Stimulated activated naive B cell treated with anti-CD40 and anti-IgM and Interleukin-4, amounts not matched to agents 10 μg/mL and 1 μg/mL and 100 μg/mL, for 72 hours (primary cell): Measurements from ENCODE around the gene ZBTB43.
A peak's percentile ranks its signal among the peaks of the same experiment; 100 is the strongest.
"Not testable (repeated sequence)": the region's sequence is repeated elsewhere in the genome, so short reads cannot be mapped to it uniquely, and the experiment has no call there.

Experiments
- ATAC-seq, 2 donors: fragments of 150-1000 bp; cut with Tn5 transposase; replicated peaks; 2 replicates each; pipeline ENCODE4 v1.10.0; 2021; ENCODE audit warnings: moderate library complexity in 1 of 2
- DNase-seq: peaks from one replicate; pipeline ENCODE4 v3.0.0; 2021
- H3K27ac Mint-ChIP-seq: one replicate; pipeline ENCODE4 v1.8.0; 2022; ENCODE audit warnings: mild to moderate bottlenecking, mixed read lengths
- H3K27me3 Mint-ChIP-seq, 2 donors: one replicate each; pipeline ENCODE4 v1.8.0; 2022; ENCODE audit warnings: mixed read lengths in 2 of 2
- H3K36me3 Mint-ChIP-seq, 2 donors: one replicate each; pipeline ENCODE4 v1.8.0; 2022; ENCODE audit warnings: mixed read lengths in 2 of 2, mild to moderate bottlenecking in 1 of 2
- H3K4me1 Mint-ChIP-seq, 2 donors: one replicate each; pipeline ENCODE4 v1.8.0; 2022; ENCODE audit warnings: mixed read lengths in 2 of 2, mild to moderate bottlenecking in 1 of 2
- H3K4me3 Mint-ChIP-seq, 2 donors: one replicate each; pipeline ENCODE4 v1.8.0; 2022; ENCODE audit warnings: mild to moderate bottlenecking in 2 of 2, mixed read lengths in 2 of 2, moderate library complexity in 1 of 2
- H3K9me3 Mint-ChIP-seq, 2 donors: one replicate each; pipeline ENCODE4 v1.8.0; 2022; ENCODE audit warnings: mixed read lengths in 2 of 2, mild to moderate bottlenecking in 1 of 2

Gene ZBTB43

DNA sequence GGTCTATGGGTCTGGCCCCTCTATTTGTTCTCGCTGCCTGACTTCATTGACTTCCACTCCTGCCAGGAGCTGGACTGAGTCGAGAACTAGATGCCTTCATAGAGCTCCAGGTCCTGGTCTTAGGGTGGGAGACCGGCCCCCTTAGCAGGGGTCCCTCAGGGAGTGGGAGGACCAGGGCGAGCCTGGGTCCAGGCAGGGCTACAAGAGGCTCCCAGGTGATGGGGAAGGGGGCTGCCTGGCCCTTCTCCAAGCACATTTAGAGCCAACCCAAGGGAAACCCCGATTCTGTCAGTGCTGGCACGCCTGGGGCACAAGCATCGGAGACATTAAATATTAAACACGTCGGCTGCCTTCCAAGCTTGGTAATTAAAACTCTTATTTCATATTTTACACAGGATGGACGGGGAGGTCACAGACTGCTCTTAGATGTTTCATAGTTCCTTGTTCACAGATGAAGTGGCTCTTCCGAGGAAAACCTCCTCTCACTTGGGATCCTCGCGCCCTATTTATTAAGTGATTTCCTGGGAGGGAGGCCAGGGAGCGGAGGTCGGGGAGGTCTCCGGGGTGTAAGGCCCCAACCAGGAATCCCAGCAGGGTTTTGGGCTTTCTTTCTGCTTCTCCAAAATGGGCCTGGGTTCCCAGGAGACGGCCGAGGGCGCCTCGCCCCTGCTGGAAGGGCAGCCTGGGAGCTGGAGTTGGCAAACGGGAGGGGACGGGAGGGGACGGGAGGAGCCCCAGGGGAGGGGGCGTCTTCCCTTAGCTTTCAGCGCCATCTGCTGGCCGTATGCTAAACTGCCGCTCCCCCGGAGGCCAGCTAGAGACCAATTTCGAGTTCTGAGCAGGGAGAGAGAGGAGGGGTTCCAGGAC lies 23.4 kb upstream of the ZBTB43 start:
- DNase-seq (peak; percentile 63), ATAC-seq (peak; percentile 89 to 93)
- Mint-ChIP-seq H3K9me3 (no peaks in the 10 kb centered on the region), H3K27ac (no peak overlapping the region), H3K36me3 (no peaks in the 10 kb centered on the region), H3K4me1 (peaks cover 3 to 6% of the 10 kb centered on the region in 2 donors), H3K27me3 (peaks cover 48 to 62% of the 10 kb centered on the region in 2 donors), H3K4me3 (no peak overlapping the region)

DNA sequence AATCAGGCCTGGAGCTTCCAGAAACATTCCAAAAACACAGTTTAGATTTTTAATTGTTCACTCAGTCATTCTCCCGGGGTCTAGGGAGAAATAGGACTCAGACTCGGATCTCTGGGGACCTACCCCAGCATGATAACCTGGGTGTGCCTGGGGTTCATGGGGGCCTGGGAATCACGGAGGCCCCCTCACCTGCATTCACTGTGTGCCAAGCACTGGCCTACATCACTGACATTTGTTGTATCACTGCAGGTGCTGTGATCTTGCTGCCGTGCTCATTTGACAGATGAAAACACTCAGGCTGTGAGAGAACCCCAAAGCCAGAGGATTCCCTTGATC lies 22.8 kb upstream of the ZBTB43 start:
- Mint-ChIP-seq H3K27me3 (peaks cover 54 to 68% of the 10 kb centered on the region in 2 donors), H3K9me3 (no peaks in the 10 kb centered on the region), H3K27ac (no peak overlapping the region), H3K4me1 (peaks cover 3 to 6% of the 10 kb centered on the region in 2 donors), H3K4me3 (no peak overlapping the region), H3K36me3 (no peaks in the 10 kb centered on the region)
- ATAC-seq (peak in 1 of 2 donors; percentile 12), DNase-seq (no peak)

DNA sequence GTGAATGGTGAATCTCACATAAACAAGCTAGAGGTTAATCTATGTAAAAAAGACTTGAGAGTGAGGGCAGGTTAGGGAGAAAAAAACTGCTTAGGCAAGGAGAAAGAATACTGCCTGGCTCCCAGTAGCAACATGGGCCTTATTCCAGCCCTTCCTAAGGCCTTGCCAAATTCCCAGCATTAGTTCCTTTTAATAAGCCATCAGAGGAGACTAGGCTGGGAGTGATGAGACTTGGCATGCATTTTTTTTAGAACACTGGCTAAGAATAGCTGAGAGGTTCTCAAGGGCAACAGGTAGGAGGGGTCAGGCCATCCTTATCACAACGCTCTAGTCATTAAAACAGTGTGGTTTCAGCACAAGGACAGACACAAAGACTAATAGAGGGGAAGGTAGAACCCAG lies 20.9 kb upstream of the ZBTB43 start:
- Mint-ChIP-seq H3K27me3 (peaks cover 50 to 62% of the 10 kb centered on the region in 2 donors), H3K36me3 (no peaks in the 10 kb centered on the region), H3K27ac (no peak overlapping the region), H3K4me3 (no peak overlapping the region), H3K9me3 (no peaks in the 10 kb centered on the region), H3K4me1 (peaks cover 3 to 6% of the 10 kb centered on the region in 2 donors)
- DNase-seq: no peak
- ATAC-seq: no peak

DNA sequence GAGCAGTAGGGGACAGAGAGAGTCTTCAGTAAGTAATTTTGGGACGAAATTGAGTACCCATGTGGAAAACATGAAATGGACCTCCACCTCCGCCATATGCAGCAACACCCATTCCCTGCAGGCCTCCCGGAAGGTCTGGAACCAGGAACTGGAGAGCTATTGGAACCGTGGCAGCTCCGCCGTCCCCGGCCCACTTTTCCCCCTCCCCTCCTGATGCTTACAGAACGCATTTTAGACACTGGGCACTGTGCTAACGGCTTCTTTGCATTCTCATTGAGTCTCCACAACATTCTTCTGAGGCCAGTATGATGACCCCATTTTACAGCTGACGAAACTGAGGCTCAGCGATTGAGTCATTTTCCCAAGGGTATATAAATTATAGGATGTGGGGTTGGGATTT lies 20.4 kb upstream of the ZBTB43 start:
- Mint-ChIP-seq H3K27me3 (peaks cover 53 to 66% of the 10 kb centered on the region in 2 donors), H3K4me1 (peaks cover 3 to 6% of the 10 kb centered on the region in 2 donors), H3K36me3 (no peaks in the 10 kb centered on the region), H3K4me3 (no peak overlapping the region), H3K27ac (no peak overlapping the region), H3K9me3 (no peaks in the 10 kb centered on the region)
- no peak for ATAC-seq
- no peak for DNase-seq

DNA sequence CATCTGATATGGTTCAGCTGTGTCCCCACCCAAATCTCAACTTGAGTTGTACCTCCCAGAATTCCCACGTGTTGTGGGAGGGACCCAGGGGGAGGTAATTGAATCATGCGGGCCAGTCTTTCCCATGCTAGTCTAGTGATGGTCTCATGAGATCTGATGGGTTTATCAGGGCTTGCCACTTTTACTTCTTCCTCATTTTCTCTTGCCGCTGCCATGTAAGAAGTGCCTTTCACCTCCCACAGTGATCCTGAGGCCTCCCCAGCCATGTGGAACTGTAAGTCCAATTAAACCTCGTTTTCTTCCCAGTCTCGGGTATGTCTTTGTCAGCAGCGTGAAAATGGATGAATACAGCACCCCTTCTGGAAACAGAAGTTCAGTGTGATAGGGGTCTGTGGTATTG lies 20.0 kb upstream of the ZBTB43 start:
- not testable (repeated sequence) for ATAC-seq, DNase-seq, H3K9me3 Mint-ChIP-seq, H3K4me1 Mint-ChIP-seq, H3K4me3 Mint-ChIP-seq, H3K27ac Mint-ChIP-seq, H3K36me3 Mint-ChIP-seq
- H3K27me3 Mint-ChIP-seq: peaks cover 53 to 66% of the 10 kb centered on the region in 2 donors

DNA sequence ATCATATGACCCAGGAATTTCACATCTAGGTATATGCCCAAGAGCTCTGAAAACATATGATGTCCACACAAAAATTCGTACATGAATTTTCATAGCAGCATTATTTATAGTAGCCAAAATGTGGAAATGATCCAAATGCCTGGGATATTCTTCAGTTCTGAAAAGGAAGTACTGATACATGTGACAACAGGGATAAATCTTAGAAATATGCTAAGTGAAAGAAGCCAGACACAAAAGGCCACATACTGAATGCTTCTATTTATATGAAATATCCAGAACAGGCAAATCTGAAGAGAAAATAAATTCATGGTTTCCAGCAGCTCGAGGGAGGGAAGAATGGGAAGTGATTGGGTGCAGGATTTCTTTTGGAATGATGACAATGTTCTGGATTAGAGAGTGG lies 16.8 kb upstream of the ZBTB43 start:
- no peak for ATAC-seq
- H3K36me3 Mint-ChIP-seq: no peaks in the 10 kb centered on the region
- no peaks in the 10 kb centered on the region for H3K9me3 Mint-ChIP-seq
- peaks cover 50 to 62% of the 10 kb centered on the region in 2 donors for H3K27me3 Mint-ChIP-seq
- H3K4me1 Mint-ChIP-seq: no peaks in the 10 kb centered on the region
- DNase-seq: no peak
- no peak overlapping the region for H3K4me3 Mint-ChIP-seq
- no peak overlapping the region for H3K27ac Mint-ChIP-seq

DNA sequence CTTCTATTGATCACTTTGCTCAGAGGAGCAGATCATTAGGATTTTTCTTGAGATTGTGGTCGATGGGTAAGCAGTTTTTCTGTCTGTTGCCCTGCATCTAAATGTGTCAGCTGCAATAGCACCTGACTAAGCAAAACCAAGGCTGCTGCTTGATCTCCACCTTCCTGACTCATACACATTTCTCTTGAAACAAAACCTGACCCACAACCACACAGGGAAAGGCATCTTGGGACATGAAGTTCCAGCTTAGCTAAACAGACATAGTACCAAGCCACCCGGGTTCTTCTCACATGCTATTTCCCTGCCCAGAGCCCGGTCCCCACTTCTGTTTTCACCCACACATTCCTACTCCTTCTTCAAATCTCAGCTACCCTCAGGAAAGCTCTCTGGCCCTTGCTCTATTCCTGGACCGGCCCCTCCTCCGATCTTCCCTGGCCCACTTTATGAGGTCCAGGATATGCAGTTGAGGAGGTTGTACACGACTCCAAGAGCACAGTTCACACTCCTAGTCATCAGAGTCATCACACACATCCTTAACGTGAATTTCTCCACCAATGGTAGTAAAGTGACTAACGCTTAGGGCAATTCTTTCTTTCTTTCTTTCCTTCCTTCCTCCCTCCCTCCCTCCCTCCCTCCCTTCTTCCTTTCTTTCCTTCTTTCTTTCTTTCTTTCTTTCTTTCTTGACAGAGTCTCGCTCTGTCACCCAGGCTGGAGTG lies 16.0 kb upstream of the ZBTB43 start:
- ATAC-seq (no peak), DNase-seq (no peak)
- Mint-ChIP-seq H3K36me3 (no peaks in the 10 kb centered on the region), H3K27ac (no peak overlapping the region), H3K4me3 (no peak overlapping the region), H3K9me3 (no peaks in the 10 kb centered on the region), H3K27me3 (peaks cover 55 to 67% of the 10 kb centered on the region in 2 donors), H3K4me1 (no peaks in the 10 kb centered on the region)

DNA sequence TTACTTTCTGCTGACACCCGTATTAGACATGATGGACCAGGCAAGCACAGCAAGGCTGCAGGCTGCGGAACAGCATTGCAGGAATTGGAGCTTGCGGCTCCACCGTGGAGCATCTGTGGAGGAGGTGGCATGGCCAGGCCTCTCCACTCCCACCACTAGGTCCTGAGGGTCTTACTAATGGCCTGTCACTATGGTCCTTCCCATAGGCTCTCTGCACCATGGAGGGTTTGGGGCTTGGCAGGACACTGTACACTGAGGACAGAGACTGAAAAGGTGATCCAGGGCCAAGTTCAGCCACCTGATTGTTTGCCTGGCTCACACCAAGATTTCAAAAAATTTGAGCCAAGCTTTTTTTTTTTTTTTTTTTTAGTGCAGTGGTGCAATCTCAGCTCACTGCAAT lies 14.3 kb upstream of the ZBTB43 start:
- Mint-ChIP-seq H3K27me3 (peaks cover 52 to 63% of the 10 kb centered on the region in 2 donors), H3K27ac (no peak overlapping the region), H3K36me3 (no peaks in the 10 kb centered on the region), H3K4me1 (no peaks in the 10 kb centered on the region), H3K4me3 (no peak overlapping the region), H3K9me3 (no peaks in the 10 kb centered on the region)
- DNase-seq (no peak), ATAC-seq (no peak)

DNA sequence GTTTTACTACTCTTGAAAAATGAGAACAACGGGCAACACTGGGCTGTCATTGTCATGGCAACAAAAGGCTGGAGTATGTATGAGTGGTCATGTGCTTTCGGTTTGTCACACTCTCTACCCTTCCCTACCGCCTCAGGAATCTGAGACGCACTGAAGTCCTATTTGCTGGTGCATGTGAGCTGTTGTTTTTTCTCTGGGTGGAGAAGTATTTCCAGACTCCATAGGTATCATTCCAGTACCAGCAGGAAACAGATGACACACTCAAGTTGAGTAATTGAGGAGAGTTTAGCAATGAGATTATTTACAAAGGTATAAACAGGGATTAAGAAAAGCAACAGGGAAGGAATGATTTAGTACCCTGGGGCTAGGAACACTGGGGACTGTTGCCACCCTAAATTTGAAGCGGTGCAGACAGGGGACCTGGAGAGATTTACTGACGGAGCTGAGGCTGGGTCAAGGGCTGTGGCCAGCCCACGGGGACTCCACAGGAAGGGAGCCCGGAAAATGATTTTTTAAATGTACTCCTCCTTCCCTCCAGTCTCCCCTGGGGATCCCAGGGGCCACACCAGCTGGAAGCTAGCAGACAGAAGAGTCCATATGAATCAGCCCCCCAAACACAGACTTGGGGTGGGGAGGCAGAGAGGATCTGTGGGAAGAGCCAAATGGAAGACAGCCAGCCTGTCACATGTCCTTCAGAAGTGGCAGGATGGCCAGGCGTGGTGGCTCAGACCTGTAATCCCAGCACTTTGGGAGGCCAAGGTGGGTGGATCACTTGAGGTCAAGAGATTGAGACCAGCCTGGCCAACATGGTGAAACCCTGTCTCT lies 13.2 kb upstream of the ZBTB43 start:
- no peak for ATAC-seq

DNA sequence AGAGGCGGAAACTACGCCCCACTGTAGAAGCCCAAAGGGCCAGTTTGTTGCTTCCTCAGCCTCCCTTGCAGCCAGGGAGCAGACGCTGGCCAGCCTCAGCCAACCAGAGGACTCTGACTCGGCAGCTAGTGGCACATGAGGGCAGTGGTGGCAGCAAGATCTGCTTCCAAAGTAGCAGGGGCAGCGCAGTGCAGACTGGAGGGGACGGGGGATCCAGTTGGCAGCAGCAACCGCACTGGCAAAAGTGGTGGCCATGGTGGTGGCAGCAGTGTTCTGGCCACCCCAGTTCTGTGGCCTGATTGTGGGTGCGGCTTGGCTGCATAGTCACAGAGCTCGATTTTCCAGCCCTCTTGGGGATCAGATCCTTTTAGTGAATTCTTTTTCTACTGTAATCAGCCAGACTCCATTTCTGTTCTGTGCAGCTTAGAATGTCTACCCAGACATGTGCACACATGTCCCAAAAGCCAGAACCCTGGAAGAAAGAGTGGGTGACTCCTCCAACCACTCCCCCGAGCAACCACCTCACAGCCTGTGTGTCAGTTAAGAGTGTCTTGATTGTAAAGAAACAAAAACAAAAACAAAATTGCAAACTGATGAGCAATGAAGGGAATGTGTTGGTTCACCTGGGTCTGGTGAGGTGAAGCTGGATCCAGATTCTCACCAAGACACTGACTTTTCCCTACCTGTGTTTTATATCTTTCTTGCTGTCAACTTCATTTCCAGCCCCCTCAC lies 11.0 kb upstream of the ZBTB43 start:
- H3K36me3 Mint-ChIP-seq: peaks cover 0 to 2% of the 10 kb centered on the region in 2 donors
- no peak for DNase-seq
- no peak for ATAC-seq
- H3K4me3 Mint-ChIP-seq: no peak overlapping the region
- H3K9me3 Mint-ChIP-seq: no peaks in the 10 kb centered on the region
- H3K4me1 Mint-ChIP-seq: no peaks in the 10 kb centered on the region
- H3K27me3 Mint-ChIP-seq: peaks cover 42 to 49% of the 10 kb centered on the region in 2 donors
- no peak overlapping the region for H3K27ac Mint-ChIP-seq

More for the DNA sequence above, 13.2 kb upstream of the ZBTB43 start:
- H3K9me3 Mint-ChIP-seq: no peaks in the 10 kb centered on the region
- H3K27ac Mint-ChIP-seq: no peak overlapping the region
- no peak for DNase-seq
- no peaks in the 10 kb centered on the region for H3K36me3 Mint-ChIP-seq
- no peaks in the 10 kb centered on the region for H3K4me1 Mint-ChIP-seq
- H3K27me3 Mint-ChIP-seq: peaks cover 49 to 57% of the 10 kb centered on the region in 2 donors
- no peak overlapping the region for H3K4me3 Mint-ChIP-seq

DNA sequence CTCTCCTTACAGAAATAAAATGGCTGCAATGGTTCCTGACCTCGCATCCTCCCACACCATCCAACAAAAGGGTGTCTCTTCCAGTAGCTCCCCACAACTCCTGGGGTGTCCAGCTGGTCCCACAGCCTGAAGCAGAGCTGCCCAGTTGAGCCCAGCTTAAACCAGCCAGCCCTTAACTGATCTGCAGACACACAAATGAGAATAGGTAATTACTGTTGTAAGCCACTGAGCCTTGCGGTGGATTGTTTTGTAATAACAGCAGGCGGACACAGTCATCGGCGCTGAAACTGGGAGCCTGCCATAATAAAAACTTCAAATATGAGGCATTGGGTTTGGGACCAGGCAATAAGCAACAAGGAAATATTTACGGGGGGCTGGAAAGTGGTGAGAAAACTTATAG lies 10.4 kb upstream of the ZBTB43 start:
- DNase-seq: no peak
- Mint-ChIP-seq H3K4me1 (no peaks in the 10 kb centered on the region), H3K36me3 (peaks cover 0 to 2% of the 10 kb centered on the region in 2 donors), H3K4me3 (no peak overlapping the region), H3K27me3 (peaks cover 37 to 43% of the 10 kb centered on the region in 2 donors), H3K9me3 (no peaks in the 10 kb centered on the region), H3K27ac (no peak overlapping the region)
- no peak for ATAC-seq

DNA sequence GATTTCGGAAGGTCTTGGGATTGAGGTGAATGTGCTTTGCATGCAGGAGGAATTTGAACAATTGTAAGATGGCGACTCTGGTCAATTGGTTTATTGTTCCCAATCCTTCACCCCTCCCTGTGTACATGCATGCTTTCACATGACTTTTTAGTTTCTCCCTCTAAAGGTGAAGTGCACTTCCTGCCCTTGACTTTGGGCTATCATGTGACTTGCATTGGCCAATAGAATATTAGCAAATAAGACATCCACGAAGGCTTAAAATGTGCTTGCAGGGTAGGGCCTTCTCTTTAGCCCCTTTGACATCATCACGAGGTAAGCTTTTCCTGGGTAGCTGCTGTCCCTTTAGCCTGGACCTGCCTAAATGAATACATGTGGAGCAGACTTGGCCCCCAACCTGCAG lies 8.1 kb upstream of the ZBTB43 start:
- ATAC-seq (no peak), DNase-seq (no peak)
- H3K27ac Mint-ChIP-seq: no peak overlapping the region
- H3K36me3 Mint-ChIP-seq: peaks cover 0 to 2% of the 10 kb centered on the region in 2 donors
- peaks cover 24 to 31% of the 10 kb centered on the region in 2 donors for H3K27me3 Mint-ChIP-seq
- no peaks in the 10 kb centered on the region for H3K4me1 Mint-ChIP-seq
- H3K9me3 Mint-ChIP-seq: no peaks in the 10 kb centered on the region
- no peak overlapping the region for H3K4me3 Mint-ChIP-seq

DNA sequence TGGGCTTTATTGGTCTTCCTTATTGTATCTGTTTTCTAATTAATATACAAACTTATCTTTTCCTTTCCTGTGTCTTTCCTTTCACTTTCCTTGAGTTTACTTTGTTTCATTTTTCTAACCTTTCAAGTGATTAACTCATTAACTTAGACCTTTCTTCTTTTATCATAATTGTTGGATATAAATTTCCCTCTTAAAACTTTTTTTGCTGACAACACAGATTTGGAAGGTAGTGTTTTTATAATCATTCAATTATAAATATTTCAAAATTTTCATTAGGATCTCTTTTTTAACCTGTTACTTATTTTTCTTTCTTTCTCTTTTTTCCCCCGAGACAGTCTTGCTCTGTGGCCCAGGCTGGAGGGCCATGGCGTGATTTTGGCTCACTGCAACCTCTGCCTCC lies 6.9 kb upstream of the ZBTB43 start:
- no peaks in the 10 kb centered on the region for H3K4me1 Mint-ChIP-seq
- no peak overlapping the region for H3K27ac Mint-ChIP-seq
- H3K36me3 Mint-ChIP-seq: peaks cover 0 to 2% of the 10 kb centered on the region in 2 donors
- peaks cover 16 to 20% of the 10 kb centered on the region in 2 donors for H3K27me3 Mint-ChIP-seq
- ATAC-seq (no peak), DNase-seq (no peak)
- no peak overlapping the region for H3K4me3 Mint-ChIP-seq
- no peaks in the 10 kb centered on the region for H3K9me3 Mint-ChIP-seq

DNA sequence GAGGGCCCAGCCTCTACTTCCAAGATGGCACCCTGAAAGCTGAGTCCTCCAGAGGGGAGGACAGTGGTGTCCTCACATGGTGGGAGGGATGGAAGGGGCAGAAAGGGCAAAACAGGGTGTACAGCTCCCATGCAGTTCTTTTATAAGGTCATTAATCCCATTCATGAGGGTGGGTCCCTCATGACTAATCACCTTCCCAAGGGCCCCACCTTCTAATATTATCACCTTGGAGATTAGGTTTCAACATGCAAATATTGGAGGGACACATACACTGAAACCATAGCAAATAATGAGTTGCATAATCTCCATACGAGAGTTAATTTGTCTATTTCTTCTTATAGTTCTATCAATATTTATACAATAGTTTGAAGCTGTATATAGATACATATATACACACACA lies 5.8 kb upstream of the ZBTB43 start:
- Mint-ChIP-seq H3K27me3 (peaks cover 6 to 8% of the 10 kb centered on the region in 2 donors), H3K4me3 (no peak overlapping the region), H3K9me3 (peaks cover 0 to 2% of the 10 kb centered on the region in 2 donors), H3K27ac (no peak overlapping the region), H3K36me3 (peaks cover 2 to 3% of the 10 kb centered on the region in 2 donors), H3K4me1 (peaks cover 1 to 2% of the 10 kb centered on the region in 2 donors)
- ATAC-seq (no peak), DNase-seq (no peak)
